ENCODE data around the gene FBXO30.

DNA sequence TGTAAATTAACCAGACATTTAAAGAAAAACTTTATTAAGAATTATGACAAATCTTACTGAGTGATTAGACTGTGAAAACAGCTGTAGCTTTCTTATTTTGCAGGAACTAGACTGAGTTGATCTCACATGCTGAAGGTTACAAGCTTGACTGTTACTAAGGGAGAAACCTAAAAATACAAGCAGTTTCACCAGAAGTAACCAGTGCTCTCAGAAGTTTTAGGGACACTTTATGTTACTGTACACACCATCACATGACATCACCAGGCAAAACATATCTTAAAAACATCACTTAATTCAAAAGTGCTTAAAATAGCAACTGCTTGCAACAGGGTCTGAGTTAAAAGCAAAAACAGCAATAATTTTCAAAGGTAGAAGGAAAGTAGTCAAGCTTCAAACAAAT, 5.4 kb downstream of the FBXO30 start:
- TF ChIP-seq POLR2A (IDR thresholded peaks at IDR 0.05; ENCODE audit: low read length), result no peak
- no peak for TF ChIP-seq GATA1 (IDR thresholded peaks at IDR 0.05; ENCODE audit: low read depth, low read length)
